Vagina (tissue), 2 donors: Measurements from ENCODE around the gene SDHC. TPM values are rescaled to one million over a fixed set of nuclear protein-coding genes. Genes with fewer than 3 reads are reported as not detected.
A peak's percentile ranks its signal among the peaks of the same experiment; 100 is the strongest.

ENCODE experiments used
- DNase-seq, 2 donors: peaks; one replicate each; pipeline ENCODE4 v3.0.0-alpha.2; 2017; ENCODE audit errors: extremely low spot score in 2 of 2
- H3K27ac ChIP-seq: fragments of 200-600 bp; sonication (generic); one replicate; pipeline ENCODE4 v1.5.1; 2019
- H3K27me3 ChIP-seq: fragments of 200-600 bp; sonication (generic); one replicate; pipeline ENCODE4 v1.5.1; 2019
- H3K36me3 ChIP-seq, 2 donors: fragments of 200-600 bp; sonication (generic); one replicate each; pipeline ENCODE4 v1.5.1; 2017 to 2019
- H3K4me1 ChIP-seq: fragments of 200-600 bp; sonication (generic); one replicate; pipeline ENCODE4 v1.5.1; 2019
- H3K4me3 ChIP-seq, 2 donors: fragments of 200-600 bp; sonication (generic); 1 replicate in 1 of 2; 2 replicates in 1 of 2; pipeline ENCODE4 v1.5.1; 2016 to 2019
- H3K9me3 ChIP-seq: fragments of 200-600 bp; sonication (generic); one replicate; pipeline ENCODE4 v1.5.1; 2019
- POLR2A ChIP-seq, 2 donors: fragments of 450-650 bp; IDR thresholded peaks; one replicate each; pipeline ENCODE4 v1.6.1; 2017; ENCODE audit warnings: antibody characterized with exemption in 2 of 2, mild to moderate bottlenecking in 2 of 2, moderate library complexity in 2 of 2
- POLR2AphosphoS5 ChIP-seq, 2 donors: sonication (generic); formaldehyde crosslinking; IDR thresholded peaks; one replicate each; pipeline ENCODE4 v1.9.0; 2017; ENCODE audit warnings: antibody characterized with exemption in 2 of 2, mild to moderate bottlenecking in 2 of 2, low read depth in 1 of 2; ENCODE audit not compliant: insufficient read depth in 1 of 2
- intact Hi-C: fragments of 100-400 bp; cut with DNase I; formaldehyde crosslinking; loops from one replicate; pipeline ENCODE4 v1.15.1; 2023
- total RNA-seq: library from RNA; depleted of rRNA; stranded (reverse); fragments of >200 nt; gene quantifications from one replicate; pipeline ENCODE4 v1.2.3, GENCODE V29; 2016
- TF ChIP-seq, protein P1 (sequence below), 3 experiments: fragments of 450-650 bp in 2 of 3; fragments of 200-600 bp in 1 of 3; sonication (generic) in 1 of 3; IDR thresholded peaks; one replicate each; pipeline ENCODE4 v1.5.1; 2017 to 2019; ENCODE audit warnings: antibody characterized with exemption in 3 of 3, mild to moderate bottlenecking in 2 of 3, moderate library complexity in 2 of 3

SDHC gene
- total RNA-seq, 1 donor from 2014 or later: 44.9 TPM

- DNase-seq: peak in 1 of 2 donors; percentile 6
- no peak overlapping the region for H3K27ac ChIP-seq
- TF ChIP-seq, protein P1, sequence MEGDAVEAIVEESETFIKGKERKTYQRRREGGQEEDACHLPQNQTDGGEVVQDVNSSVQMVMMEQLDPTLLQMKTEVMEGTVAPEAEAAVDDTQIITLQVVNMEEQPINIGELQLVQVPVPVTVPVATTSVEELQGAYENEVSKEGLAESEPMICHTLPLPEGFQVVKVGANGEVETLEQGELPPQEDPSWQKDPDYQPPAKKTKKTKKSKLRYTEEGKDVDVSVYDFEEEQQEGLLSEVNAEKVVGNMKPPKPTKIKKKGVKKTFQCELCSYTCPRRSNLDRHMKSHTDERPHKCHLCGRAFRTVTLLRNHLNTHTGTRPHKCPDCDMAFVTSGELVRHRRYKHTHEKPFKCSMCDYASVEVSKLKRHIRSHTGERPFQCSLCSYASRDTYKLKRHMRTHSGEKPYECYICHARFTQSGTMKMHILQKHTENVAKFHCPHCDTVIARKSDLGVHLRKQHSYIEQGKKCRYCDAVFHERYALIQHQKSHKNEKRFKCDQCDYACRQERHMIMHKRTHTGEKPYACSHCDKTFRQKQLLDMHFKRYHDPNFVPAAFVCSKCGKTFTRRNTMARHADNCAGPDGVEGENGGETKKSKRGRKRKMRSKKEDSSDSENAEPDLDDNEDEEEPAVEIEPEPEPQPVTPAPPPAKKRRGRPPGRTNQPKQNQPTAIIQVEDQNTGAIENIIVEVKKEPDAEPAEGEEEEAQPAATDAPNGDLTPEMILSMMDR (IDR thresholded peaks at IDR 0.05): no peak
- TF ChIP-seq POLR2AphosphoS5 (IDR thresholded peaks at IDR 0.05; ENCODE audit: insufficient read depth in 1 of 2, low read depth in 1 of 2) (no peak), POLR2A (IDR thresholded peaks at IDR 0.05) (no peak)
- H3K27me3 ChIP-seq: no peaks in the 10 kb centered on the region
- H3K4me1 ChIP-seq: no peaks in the 10 kb centered on the region
- no peak overlapping the region for H3K4me3 ChIP-seq
- intact Hi-C loops: no loop called here
- H3K36me3 ChIP-seq: peaks cover 0 to 40% of the 10 kb centered on the region in 2 donors
- no peaks in the 10 kb centered on the region for H3K9me3 ChIP-seq
These were observed 9.8 kb downstream of the SDHC start for GRCh38 chr1:161324020-161324419.

GRCh38 chr1:161330346-161330745, 16.2 kb downstream of the SDHC start:
- no peak overlapping the region for H3K4me3 ChIP-seq

GRCh38 chr1:161333166-161333565, 19.0 kb downstream of the SDHC start:
- no peak for DNase-seq
- no peaks in the 10 kb centered on the region for H3K27me3 ChIP-seq
- peaks cover 0 to 44% of the 10 kb centered on the region in 2 donors for H3K36me3 ChIP-seq
- TF ChIP-seq POLR2A (IDR thresholded peaks at IDR 0.05) (no peak), POLR2AphosphoS5 (IDR thresholded peaks at IDR 0.05; ENCODE audit: insufficient read depth in 1 of 2, low read depth in 1 of 2) (no peak)
- TF ChIP-seq, protein P1 (IDR thresholded peaks at IDR 0.05): no peak
- intact Hi-C loops: no loop called here
- H3K4me3 ChIP-seq: no peak overlapping the region
- H3K27ac ChIP-seq: no peak overlapping the region
- no peaks in the 10 kb centered on the region for H3K9me3 ChIP-seq
- H3K4me1 ChIP-seq: no peaks in the 10 kb centered on the region

More at GRCh38 chr1:161330346-161330745, 16.2 kb downstream of the SDHC start:
- no peak for TF ChIP-seq POLR2AphosphoS5 (IDR thresholded peaks at IDR 0.05; ENCODE audit: insufficient read depth in 1 of 2, low read depth in 1 of 2)
- TF ChIP-seq, protein P1 (IDR thresholded peaks at IDR 0.05): no peak
- TF ChIP-seq POLR2A (IDR thresholded peaks at IDR 0.05): no peak
- Histone ChIP-seq H3K27me3 (no peaks in the 10 kb centered on the region), H3K4me1 (no peaks in the 10 kb centered on the region), H3K9me3 (no peaks in the 10 kb centered on the region), H3K27ac (no peak overlapping the region), H3K36me3 (peaks cover 0 to 56% of the 10 kb centered on the region in 2 donors)
- no peak for DNase-seq
- intact Hi-C loops: no loop called here

GRCh38 chr1:161335796-161336195, 21.6 kb downstream of the SDHC start:
- H3K36me3 ChIP-seq: peaks cover 0 to 34% of the 10 kb centered on the region in 2 donors
- DNase-seq: no peak
- H3K4me3 ChIP-seq: no peak overlapping the region
- intact Hi-C loops: no loop called here
- H3K27me3 ChIP-seq: no peaks in the 10 kb centered on the region
- H3K9me3 ChIP-seq: no peaks in the 10 kb centered on the region
- H3K27ac ChIP-seq: no peak overlapping the region
- TF ChIP-seq POLR2A (IDR thresholded peaks at IDR 0.05): no peak
- TF ChIP-seq, protein P1 (IDR thresholded peaks at IDR 0.05): no peak
- TF ChIP-seq POLR2AphosphoS5 (IDR thresholded peaks at IDR 0.05; ENCODE audit: insufficient read depth in 1 of 2, low read depth in 1 of 2): no peak
- no peaks in the 10 kb centered on the region for H3K4me1 ChIP-seq

GRCh38 chr1:161342177-161342576, 28.0 kb downstream of the SDHC start:
- TF ChIP-seq, protein P1 (IDR thresholded peaks at IDR 0.05): no peak
- no peak for TF ChIP-seq POLR2AphosphoS5 (IDR thresholded peaks at IDR 0.05; ENCODE audit: insufficient read depth in 1 of 2, low read depth in 1 of 2)
- TF ChIP-seq POLR2A (IDR thresholded peaks at IDR 0.05): no peak
- Histone ChIP-seq H3K36me3 (peaks cover 0 to 33% of the 10 kb centered on the region in 2 donors), H3K9me3 (no peaks in the 10 kb centered on the region), H3K4me3 (no peak overlapping the region), H3K27ac (no peak overlapping the region), H3K4me1 (no peaks in the 10 kb centered on the region), H3K27me3 (no peaks in the 10 kb centered on the region)
- no peak for DNase-seq
- intact Hi-C loops: no loop called here
